GM23338 (cell line): ENCODE data around the gene TMEM45A.

Experiments
- CREB1 ChIP-seq: fragments of 250-450 bp; sonication (Bioruptor Pico); IDR thresholded peaks from 2 replicates; pipeline ENCODE4 v1.5.0; 2020; ENCODE audit warnings: low read depth, mild to moderate bottlenecking, moderate library complexity
- CTCF ChIP-seq, 2 experiments: fragments of 200-600 bp in 1 of 2; sonication (generic) in 1 of 2; conservative IDR thresholded peaks; 2 replicates each; pipeline versions ENCODE4 v1.5.1 to v1.6.1; 2016 to 2017; ENCODE audit warnings: antibody characterized with exemption in 2 of 2, low read depth in 2 of 2, mild to moderate bottlenecking in 2 of 2, moderate library complexity in 1 of 2
- EZH2 ChIP-seq: fragments of 200-600 bp; sonication (generic); IDR thresholded peaks from one replicate; pipeline ENCODE4 v1.8.0; 2017; ENCODE audit warnings: antibody characterized with exemption, mild to moderate bottlenecking, low read depth; ENCODE audit not compliant: unreplicated experiment
- EZH2phosphoT487 ChIP-seq: fragments of 200-600 bp; sonication (generic); IDR thresholded peaks from one replicate; pipeline ENCODE4 v1.8.1; 2018; ENCODE audit warnings: antibody characterized with exemption; ENCODE audit not compliant: unreplicated experiment
- JUNB ChIP-seq: IDR thresholded peaks from one replicate; pipeline ENCODE4 v1.6.1; 2016; ENCODE audit warnings: antibody characterized with exemption; ENCODE audit not compliant: unreplicated experiment
- POLR2AphosphoS5 ChIP-seq: IDR thresholded peaks from 2 replicates; pipeline ENCODE4 v1.6.1; 2016; ENCODE audit warnings: antibody characterized with exemption, low read depth
- REST ChIP-seq: IDR thresholded peaks from one replicate; pipeline ENCODE4 v1.6.1; 2018; ENCODE audit warnings: antibody characterized with exemption; ENCODE audit not compliant: unreplicated experiment
- ZNF114 ChIP-seq: fragments of 250-450 bp; sonication (Bioruptor Pico); IDR thresholded peaks from 2 replicates; pipeline ENCODE4 v1.5.0; 2020; ENCODE audit warnings: mild to moderate bottlenecking, moderate library complexity

GRCh38 chr3:100581650-100582049, 89.2 kb downstream of the TMEM45A start:
- TF ChIP-seq CTCF (conservative IDR thresholded peaks at IDR 0.05; ENCODE audit: low read depth in 2 of 2) (no peak), EZH2phosphoT487 (no peak), POLR2AphosphoS5 (no peak), EZH2 (no peak), CREB1 (CRISPR knock-in tag) (no peak), REST (no peak), ZNF114 (CRISPR knock-in tag) (no peak), JUNB (no peak)
